Heart left ventricle (tissue), 16 donors: ENCODE measurements around the gene TSPAN15. TPM values are rescaled to one million over a fixed set of nuclear protein-coding genes. Genes with fewer than 3 reads are reported as not detected.
A peak's percentile ranks its signal among the peaks of the same experiment; 100 is the strongest.

Experiments
- ATAC-seq, 4 donors: fragments of 200-7000 bp; cut with Tn5 transposase; one replicate each; pipeline ENCODE4 v1.9.1; 2020 to 2022; ENCODE audit warnings: moderate library complexity in 4 of 4, mild to moderate bottlenecking in 3 of 4, moderate number of reproducible peaks in 1 of 4
- DNase-seq, 5 donors: peaks; one replicate each; pipeline ENCODE4 v3.0.0-alpha.2; 2020
- H3K27ac ChIP-seq, 12 donors: fragments of 200-600 bp; sonication (generic) in 4 of 12; one replicate each; pipeline versions ENCODE4 v1.5.0 to v1.8.0; 2016 to 2022; ENCODE audit warnings: mild to moderate bottlenecking in 2 of 12
- H3K27me3 ChIP-seq, 9 donors: fragments of 200-600 bp; sonication (generic) in 2 of 9; one replicate each; pipeline versions ENCODE4 v1.5.1 to v1.8.0; 2016 to 2022; ENCODE audit warnings: mild to moderate bottlenecking in 3 of 9
- H3K36me3 ChIP-seq, 9 donors: fragments of 200-600 bp; sonication (generic) in 2 of 9; one replicate each; pipeline versions ENCODE4 v1.5.0 to v1.8.0; 2018 to 2022; ENCODE audit warnings: mild to moderate bottlenecking in 2 of 9
- H3K4me1 ChIP-seq, 12 donors: fragments of 200-600 bp; sonication (generic) in 4 of 12; one replicate each; pipeline versions ENCODE4 v1.5.0 to v1.8.0; 2016 to 2022; ENCODE audit warnings: mild to moderate bottlenecking in 3 of 12
- H3K4me3 ChIP-seq, 12 donors: fragments of 200-600 bp; sonication (generic) in 4 of 12; one replicate each; pipeline versions ENCODE4 v1.5.0 to v1.8.0; 2017 to 2022; ENCODE audit warnings: mild to moderate bottlenecking in 9 of 12, moderate library complexity in 4 of 12
- H3K9me3 ChIP-seq, 12 donors: fragments of 200-600 bp; sonication (generic) in 4 of 12; one replicate each; pipeline versions ENCODE4 v1.5.0 to v1.8.0; 2016 to 2022; ENCODE audit warnings: mild to moderate bottlenecking in 1 of 12
- POLR2A ChIP-seq, 2 donors: fragments of 450-650 bp; IDR thresholded peaks; one replicate each; pipeline ENCODE4 v1.6.1; 2017; ENCODE audit warnings: antibody characterized with exemption in 2 of 2, mild to moderate bottlenecking in 2 of 2, moderate library complexity in 2 of 2
- WGBS, 4 donors: extraction: QIAGEN DNeasy Blood & Tissue Kit in 2 of 4; methylation state at CpG; one replicate each; pipeline versions ENCODE4 v1.1.5 to v1.1.7; 2013 to 2018; 5-methylcytosine and 5-hydroxymethylcytosine counted together
- intact Hi-C, 10 donors: fragments of 100-400 bp; cut with DNase I; formaldehyde crosslinking; loops; one replicate each; pipeline versions ENCODE4 v1.11.1 to v1.14.2; 2022
- polyA plus RNA-seq, 2 donors: library from polyadenylated mRNA; stranded (reverse); fragments of 200-250 nt; gene quantifications; one replicate each; pipeline ENCODE4 v1.2.3, GENCODE V29; 2013
- total RNA-seq, 9 donors: library from RNA; depleted of rRNA in 2 of 9; stranded (reverse); fragments of >200 nt in 2 of 9; fragmentation: NEBNext Ultra II Directional in 3 of 9; extraction: Animal tissue kit (Norgen Biotek cat#: 25700) in 3 of 9; gene quantifications; one replicate each; pipeline versions ENCODE4 v1.1.0 to v1.2.4, GENCODE V29; 2016 to 2023
- TF ChIP-seq, protein P1 (sequence below), 12 donors: fragments of 200-600 bp; sonication (generic) in 4 of 12; IDR thresholded peaks; one replicate each; pipeline versions ENCODE4 v1.5.0 to v1.8.0; 2018 to 2022; ENCODE audit warnings: antibody characterized with exemption in 12 of 12, mild to moderate bottlenecking in 5 of 12
- donor health status: ischemic (EF 13 %, LVEDD 7.1; RV severe dilation, severe dysfunction).
- donor health status: healthy with polysubstance abuse.
- donor health status: DM: no; HTN: yes; CAD: no.
- donor health status: DM: no; HTN: no; CAD: no.
- donor health status: ischemic (EF 25% LVEDD 6.9; RV normal size, moderate dysfunction).
- donor health status: ischemic (EF 25% LVEDD 5.7; RV mildly dilated, moderate dysfunction).
- donor health status: healthy.
- donor health status: DM: yes; HTN: yes; CAD: no.
- donor health status: ischemic (EF 35%, LVEDD 5.7; RV mildly dilated, moderate dysfunction).
- donor health status: nonischemic (EF 11% LVEDD 7.7; RV severe dilation, severe dysfunction).
- donor health status: DM: yes; HTN: yes; CAD: no.
- donor health status: PGD.
- donor health status: ischemic (EF 29% LVEDD 5.4; RV normal size, mild dysfunction).
- donor health status: nonischemic (EF 23%, LVEDD 6.1; RV moderate dilation, normal function).

Gene TSPAN15
- total and polyA plus RNA-seq, 11 donors, result 4.5 to 20.2 (median 11.1) TPM

- ATAC-seq, result peak in 1 of 4 donors; percentile 31
- WGBS, 4 donors, result 46 to 56% (median 52%) methylated on average over 6 of the region's 6 CpGs
- Histone ChIP-seq H3K36me3 (peaks cover 0 to 6% (median 0%) of the 10 kb centered on the region in 9 donors), H3K27ac (peak overlapping the region in 5 of 12 donors; percentile 21 to 93 (median 51)), H3K4me1 (peaks cover 0 to 49% (median 35%) of the 10 kb centered on the region in 12 donors), H3K4me3 (no peak overlapping the region), H3K27me3 (no peaks in the 10 kb centered on the region), H3K9me3 (no peaks in the 10 kb centered on the region)
- intact Hi-C loops, result loop anchor here in 6 of 10 donors (5.0 kb wide), 2 partner anchors 173 to 227 kb away; no protein-coding TSS in a partner anchor
- no peak for TF ChIP-seq POLR2A (IDR thresholded peaks at IDR 0.05)
- TF ChIP-seq, protein P1, sequence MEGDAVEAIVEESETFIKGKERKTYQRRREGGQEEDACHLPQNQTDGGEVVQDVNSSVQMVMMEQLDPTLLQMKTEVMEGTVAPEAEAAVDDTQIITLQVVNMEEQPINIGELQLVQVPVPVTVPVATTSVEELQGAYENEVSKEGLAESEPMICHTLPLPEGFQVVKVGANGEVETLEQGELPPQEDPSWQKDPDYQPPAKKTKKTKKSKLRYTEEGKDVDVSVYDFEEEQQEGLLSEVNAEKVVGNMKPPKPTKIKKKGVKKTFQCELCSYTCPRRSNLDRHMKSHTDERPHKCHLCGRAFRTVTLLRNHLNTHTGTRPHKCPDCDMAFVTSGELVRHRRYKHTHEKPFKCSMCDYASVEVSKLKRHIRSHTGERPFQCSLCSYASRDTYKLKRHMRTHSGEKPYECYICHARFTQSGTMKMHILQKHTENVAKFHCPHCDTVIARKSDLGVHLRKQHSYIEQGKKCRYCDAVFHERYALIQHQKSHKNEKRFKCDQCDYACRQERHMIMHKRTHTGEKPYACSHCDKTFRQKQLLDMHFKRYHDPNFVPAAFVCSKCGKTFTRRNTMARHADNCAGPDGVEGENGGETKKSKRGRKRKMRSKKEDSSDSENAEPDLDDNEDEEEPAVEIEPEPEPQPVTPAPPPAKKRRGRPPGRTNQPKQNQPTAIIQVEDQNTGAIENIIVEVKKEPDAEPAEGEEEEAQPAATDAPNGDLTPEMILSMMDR (IDR thresholded peaks at IDR 0.05), result no peak
- peak in 3 of 5 donors; percentile 63 to 67 (median 65) for DNase-seq
Observed at GRCh38 chr10:69409968-69410367, 41.3 kb upstream of the TSPAN15 start.

GRCh38 chr10:69410487-69410886 is 40.8 kb upstream of the TSPAN15 start:
- Histone ChIP-seq H3K27me3 (no peaks in the 10 kb centered on the region), H3K4me1 (peaks cover 0 to 47% (median 31%) of the 10 kb centered on the region in 12 donors), H3K9me3 (no peaks in the 10 kb centered on the region), H3K4me3 (no peak overlapping the region), H3K27ac (peak overlapping the region in 5 of 12 donors; percentile 4 to 93 (median 23)), H3K36me3 (peaks cover 0 to 1% (median 0%) of the 10 kb centered on the region in 9 donors)
- 79 to 90% (median 87%) methylated on average over 9 to 10 of the region's 10 CpGs for WGBS, 4 donors
- DNase-seq (peak in 1 of 5 donors; percentile 21), ATAC-seq (no peak)
- TF ChIP-seq POLR2A (IDR thresholded peaks at IDR 0.05), result no peak
- TF ChIP-seq, protein P1 (IDR thresholded peaks at IDR 0.05), result no peak
- intact Hi-C loops, result loop anchor here in 4 of 10 donors (5.0 kb wide), 2 partner anchors 173 to 227 kb away; no protein-coding TSS in a partner anchor

- H3K36me3 ChIP-seq, result no peaks in the 10 kb centered on the region
- peak overlapping the region in 1 of 12 donors; percentile 93 for H3K27ac ChIP-seq
- H3K4me3 ChIP-seq, result no peak overlapping the region
- WGBS, 4 donors, result 57 to 76% (median 61%) methylated on average over 4 of the region's 4 CpGs
- peaks cover 0 to 37% (median 21%) of the 10 kb centered on the region in 12 donors for H3K4me1 ChIP-seq
- TF ChIP-seq, protein P1 (IDR thresholded peaks at IDR 0.05), result no peak
- no peak for TF ChIP-seq POLR2A (IDR thresholded peaks at IDR 0.05)
- no peak for ATAC-seq
- H3K27me3 ChIP-seq, result no peaks in the 10 kb centered on the region
- DNase-seq, result no peak
- no peaks in the 10 kb centered on the region for H3K9me3 ChIP-seq
- intact Hi-C loops, result loop anchor here in 4 of 10 donors (5.0 kb wide), 2 partner anchors 174 to 226 kb away; no protein-coding TSS in a partner anchor
Observed at GRCh38 chr10:69411476-69411875, 39.8 kb upstream of the TSPAN15 start.

DNA sequence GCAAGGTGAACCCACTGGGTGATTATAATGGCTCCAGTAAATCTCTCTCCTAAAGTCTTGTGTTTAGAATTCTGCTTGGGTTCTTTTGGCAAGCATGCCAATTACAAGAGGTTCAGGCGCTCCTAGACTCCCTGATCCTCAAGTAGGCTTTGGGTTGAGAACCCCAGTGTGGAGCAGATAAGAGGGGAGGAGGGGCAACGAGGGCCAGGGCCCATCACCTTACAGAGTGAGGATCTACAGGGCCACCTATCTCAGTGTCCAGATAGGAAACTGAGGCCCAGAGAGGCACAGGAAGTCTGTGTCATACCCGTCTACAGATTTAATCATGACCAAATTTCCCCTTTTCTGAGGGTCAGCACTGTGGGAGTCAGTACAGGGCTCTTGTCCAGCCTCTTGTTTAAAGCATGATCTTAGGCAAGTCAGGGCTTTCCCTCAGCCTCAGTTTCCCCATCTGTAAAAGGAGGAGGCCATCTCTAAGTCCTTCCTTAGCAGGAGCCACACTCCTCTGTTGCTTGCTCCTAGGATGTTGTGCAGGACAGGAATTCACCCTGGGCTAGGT is 39.0 kb upstream of the TSPAN15 start:
- WGBS, 4 donors, result 76 to 89% (median 86%) methylated on average over 3 of the region's 3 CpGs
- no peaks in the 10 kb centered on the region for H3K36me3 ChIP-seq
- peak overlapping the region in 1 of 12 donors; percentile 93 for H3K27ac ChIP-seq
- TF ChIP-seq, protein P1 (IDR thresholded peaks at IDR 0.05), result no peak
- TF ChIP-seq POLR2A (IDR thresholded peaks at IDR 0.05), result no peak
- H3K4me1 ChIP-seq, result peaks cover 0 to 29% (median 17%) of the 10 kb centered on the region in 12 donors
- intact Hi-C loops, result loop anchor here in 4 of 10 donors (5.0 kb wide), 2 partner anchors 175 to 225 kb away; no protein-coding TSS in a partner anchor
- no peaks in the 10 kb centered on the region for H3K27me3 ChIP-seq
- ATAC-seq (no peak), DNase-seq (peak in 1 of 5 donors; percentile 8)
- no peak overlapping the region for H3K4me3 ChIP-seq
- no peaks in the 10 kb centered on the region for H3K9me3 ChIP-seq
